HL-60 (cell line): ENCODE data around the gene RNASE2.
A peak's percentile ranks its signal among the peaks of the same experiment; 100 is the strongest.

Experiments
- DNase-seq, 2 experiments: peaks; one replicate each; pipeline ENCODE4 v3.0.0-alpha.2; 2010 to 2020; ENCODE audit warnings: low read depth in 1 of 2, low spot score in 1 of 2
- H3K27ac ChIP-seq: fragments of 250-450 bp; sonication (Bioruptor Pico); replicated peaks from 2 replicates; pipeline ENCODE4 v1.5.1; 2020; ENCODE audit warnings: mild to moderate bottlenecking, moderate library complexity
- H3K27me3 ChIP-seq: fragments of 250-450 bp; sonication (Bioruptor Pico); 2 replicates; pipeline ENCODE4 v1.5.1; 2021; ENCODE audit warnings: mild to moderate bottlenecking, moderate library complexity; ENCODE audit not compliant: insufficient read depth, poor library complexity, severe bottlenecking
- H3K4me3 ChIP-seq: replicated peaks from 2 replicates; pipeline ENCODE4 v1.5.1; 2011; ENCODE audit warnings: mild to moderate bottlenecking, control low read depth, low read length; ENCODE audit not compliant: insufficient read depth
- GABPA ChIP-seq: IDR thresholded peaks from 2 replicates; pipeline ENCODE4 v1.6.1; 2012; ENCODE audit warnings: low read depth
- POLR2AphosphoS5 ChIP-seq: IDR thresholded peaks from 2 replicates; pipeline ENCODE4 v1.6.1; 2012; ENCODE audit warnings: low read depth
- SPI1 ChIP-seq: IDR thresholded peaks from 2 replicates; pipeline ENCODE4 v1.6.1; 2012; ENCODE audit warnings: low read depth, mild to moderate bottlenecking, borderline replicate concordance
- TF ChIP-seq, protein P1 (sequence below): IDR thresholded peaks from 2 replicates; pipeline ENCODE4 v1.6.1; 2012; ENCODE audit warnings: low read depth; ENCODE audit not compliant: insufficient replicate concordance
- TF ChIP-seq, protein P2 (sequence below): IDR thresholded peaks from one replicate; pipeline ENCODE4 v1.5.1; 2011; ENCODE audit warnings: low read length, control low read depth, inconsistent platforms; ENCODE audit not compliant: insufficient read depth

The RNASE2 gene

DNA sequence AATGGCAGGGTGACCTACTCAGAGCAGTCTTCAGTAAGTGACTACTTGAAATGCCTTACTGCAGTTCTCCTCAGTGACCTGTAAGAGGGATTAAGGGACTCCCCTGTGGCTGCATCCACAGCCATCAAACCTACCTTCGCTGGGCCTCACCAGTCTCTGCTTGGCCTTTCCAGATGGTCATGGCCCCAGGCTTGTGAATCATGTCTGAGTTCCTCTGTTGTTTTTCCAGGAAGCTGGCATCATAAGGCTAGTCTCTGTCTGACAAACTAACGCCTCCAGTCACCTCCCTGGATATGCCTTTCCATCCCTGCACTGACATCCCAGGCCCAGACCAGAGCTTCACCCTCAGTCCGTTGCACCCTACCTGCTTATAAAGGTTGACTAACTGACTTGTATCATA lies 14.0 kb downstream of the RNASE2 start:
- no peak overlapping the region for H3K4me3 ChIP-seq
- no peak overlapping the region for H3K27ac ChIP-seq
- no peak for TF ChIP-seq GABPA
- TF ChIP-seq, protein P1, sequence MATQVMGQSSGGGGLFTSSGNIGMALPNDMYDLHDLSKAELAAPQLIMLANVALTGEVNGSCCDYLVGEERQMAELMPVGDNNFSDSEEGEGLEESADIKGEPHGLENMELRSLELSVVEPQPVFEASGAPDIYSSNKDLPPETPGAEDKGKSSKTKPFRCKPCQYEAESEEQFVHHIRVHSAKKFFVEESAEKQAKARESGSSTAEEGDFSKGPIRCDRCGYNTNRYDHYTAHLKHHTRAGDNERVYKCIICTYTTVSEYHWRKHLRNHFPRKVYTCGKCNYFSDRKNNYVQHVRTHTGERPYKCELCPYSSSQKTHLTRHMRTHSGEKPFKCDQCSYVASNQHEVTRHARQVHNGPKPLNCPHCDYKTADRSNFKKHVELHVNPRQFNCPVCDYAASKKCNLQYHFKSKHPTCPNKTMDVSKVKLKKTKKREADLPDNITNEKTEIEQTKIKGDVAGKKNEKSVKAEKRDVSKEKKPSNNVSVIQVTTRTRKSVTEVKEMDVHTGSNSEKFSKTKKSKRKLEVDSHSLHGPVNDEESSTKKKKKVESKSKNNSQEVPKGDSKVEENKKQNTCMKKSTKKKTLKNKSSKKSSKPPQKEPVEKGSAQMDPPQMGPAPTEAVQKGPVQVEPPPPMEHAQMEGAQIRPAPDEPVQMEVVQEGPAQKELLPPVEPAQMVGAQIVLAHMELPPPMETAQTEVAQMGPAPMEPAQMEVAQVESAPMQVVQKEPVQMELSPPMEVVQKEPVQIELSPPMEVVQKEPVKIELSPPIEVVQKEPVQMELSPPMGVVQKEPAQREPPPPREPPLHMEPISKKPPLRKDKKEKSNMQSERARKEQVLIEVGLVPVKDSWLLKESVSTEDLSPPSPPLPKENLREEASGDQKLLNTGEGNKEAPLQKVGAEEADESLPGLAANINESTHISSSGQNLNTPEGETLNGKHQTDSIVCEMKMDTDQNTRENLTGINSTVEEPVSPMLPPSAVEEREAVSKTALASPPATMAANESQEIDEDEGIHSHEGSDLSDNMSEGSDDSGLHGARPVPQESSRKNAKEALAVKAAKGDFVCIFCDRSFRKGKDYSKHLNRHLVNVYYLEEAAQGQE, result no peak
- no peak for TF ChIP-seq SPI1
- TF ChIP-seq, protein P2, sequence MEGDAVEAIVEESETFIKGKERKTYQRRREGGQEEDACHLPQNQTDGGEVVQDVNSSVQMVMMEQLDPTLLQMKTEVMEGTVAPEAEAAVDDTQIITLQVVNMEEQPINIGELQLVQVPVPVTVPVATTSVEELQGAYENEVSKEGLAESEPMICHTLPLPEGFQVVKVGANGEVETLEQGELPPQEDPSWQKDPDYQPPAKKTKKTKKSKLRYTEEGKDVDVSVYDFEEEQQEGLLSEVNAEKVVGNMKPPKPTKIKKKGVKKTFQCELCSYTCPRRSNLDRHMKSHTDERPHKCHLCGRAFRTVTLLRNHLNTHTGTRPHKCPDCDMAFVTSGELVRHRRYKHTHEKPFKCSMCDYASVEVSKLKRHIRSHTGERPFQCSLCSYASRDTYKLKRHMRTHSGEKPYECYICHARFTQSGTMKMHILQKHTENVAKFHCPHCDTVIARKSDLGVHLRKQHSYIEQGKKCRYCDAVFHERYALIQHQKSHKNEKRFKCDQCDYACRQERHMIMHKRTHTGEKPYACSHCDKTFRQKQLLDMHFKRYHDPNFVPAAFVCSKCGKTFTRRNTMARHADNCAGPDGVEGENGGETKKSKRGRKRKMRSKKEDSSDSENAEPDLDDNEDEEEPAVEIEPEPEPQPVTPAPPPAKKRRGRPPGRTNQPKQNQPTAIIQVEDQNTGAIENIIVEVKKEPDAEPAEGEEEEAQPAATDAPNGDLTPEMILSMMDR, result no peak
- TF ChIP-seq POLR2AphosphoS5, result no peak
- no peak for DNase-seq
- no peaks in the 10 kb centered on the region for H3K27me3 ChIP-seq

DNA sequence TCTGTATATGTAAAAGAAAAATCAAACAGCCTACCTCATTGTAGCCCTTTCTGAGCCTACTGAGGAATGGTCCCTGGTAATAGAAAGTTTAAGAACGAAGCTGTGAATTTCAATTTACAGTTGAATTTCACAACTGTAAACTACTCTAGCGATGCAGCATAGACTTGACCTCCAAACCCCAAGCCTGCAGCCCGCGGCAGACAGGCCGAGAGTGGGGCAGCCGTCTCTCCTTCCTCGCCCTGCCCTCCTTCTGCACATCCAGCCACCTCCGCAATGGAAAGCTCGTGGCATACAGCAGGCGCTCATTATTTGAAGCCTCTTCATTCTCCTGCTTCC lies 15.3 kb downstream of the RNASE2 start:
- no peak for DNase-seq
- H3K27me3 ChIP-seq, result no peaks in the 10 kb centered on the region
- TF ChIP-seq, protein P1, result no peak
- no peak for TF ChIP-seq POLR2AphosphoS5
- no peak for TF ChIP-seq GABPA
- no peak for TF ChIP-seq SPI1
- TF ChIP-seq, protein P2, result no peak

DNA sequence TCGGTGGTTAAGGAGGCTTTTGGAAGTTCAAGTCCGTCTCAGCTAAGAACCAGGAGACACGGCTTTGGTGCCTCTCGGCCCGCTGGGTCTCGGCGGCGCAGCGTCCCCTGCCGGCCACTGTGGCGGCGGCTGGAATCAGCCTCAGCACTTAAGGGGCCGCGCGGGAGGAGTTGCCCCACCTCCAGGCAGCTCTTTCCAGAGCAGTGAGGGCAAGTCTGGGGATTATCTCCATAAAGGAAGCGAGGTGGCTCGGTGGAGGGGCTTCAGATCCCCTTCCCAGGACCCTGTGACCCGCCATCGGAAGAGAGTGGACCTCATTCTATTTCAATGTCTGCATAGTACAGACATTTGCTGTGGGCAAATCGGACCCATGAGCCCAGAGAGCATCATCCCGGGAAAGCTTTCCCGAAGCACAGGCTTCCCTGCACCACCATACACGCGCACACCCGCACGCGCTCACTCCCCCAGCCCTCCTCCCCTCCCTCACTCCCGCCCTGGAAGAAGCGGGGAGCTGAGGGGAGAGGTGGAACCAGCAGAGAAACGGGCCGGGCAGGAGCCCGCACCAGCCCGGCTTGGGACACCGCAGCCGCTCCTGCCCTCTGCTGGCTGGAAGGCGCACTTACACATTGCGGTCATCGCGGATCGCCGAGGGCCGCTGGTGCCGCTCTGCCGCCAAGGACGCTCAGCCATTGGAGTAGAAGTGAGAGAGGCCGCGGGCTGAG lies 15.9 kb downstream of the RNASE2 start:
- TF ChIP-seq GABPA (no peak), SPI1 (no peak), POLR2AphosphoS5 (no peak)
- TF ChIP-seq, protein P1, result no peak
- TF ChIP-seq, protein P2, result peak; percentile 87
- H3K27me3 ChIP-seq, result no peaks in the 10 kb centered on the region
- peak; percentile 84 for DNase-seq
- peak overlapping the region; percentile 73 for H3K4me3 ChIP-seq
- peak overlapping the region; percentile 59 for H3K27ac ChIP-seq

More for the DNA sequence above, 15.3 kb downstream of the RNASE2 start:
- H3K27ac ChIP-seq, result peak overlapping the region; percentile 59
- peak overlapping the region; percentile 73 for H3K4me3 ChIP-seq
